GM12878 (cell line): Measurements from ENCODE around the gene C16orf96. TPM values are rescaled to one million over a fixed set of nuclear protein-coding genes. Genes with fewer than 3 reads are reported as not detected.

Source experiments
- CBFB ChIP-seq: IDR thresholded peaks from 2 replicates; pipeline ENCODE4 v1.6.1; 2016; ENCODE audit warnings: antibody characterized with exemption, low read depth
- E2F8 ChIP-seq: fragments of 450-650 bp; IDR thresholded peaks from 2 replicates; pipeline ENCODE4 v1.6.1; 2018; ENCODE audit warnings: mild to moderate bottlenecking, low read depth, moderate library complexity; ENCODE audit not compliant: partially characterized antibody
- MYB ChIP-seq: fragments of 150-350 bp; IDR thresholded peaks from 2 replicates; pipeline ENCODE4 v1.6.1; 2014; ENCODE audit warnings: mild to moderate bottlenecking, low read depth, low read length, borderline replicate concordance
- NRF1 ChIP-seq: conservative IDR thresholded peaks from 2 replicates; pipeline ENCODE4 v1.6.1; 2011; ENCODE audit warnings: mild to moderate bottlenecking, low read depth, low read length, improper control_type of control experiment
- SUZ12 ChIP-seq: fragments of 200-600 bp; sonication (generic); IDR thresholded peaks from one replicate; pipeline ENCODE4 v1.6.1; 2018; ENCODE audit warnings: antibody characterized with exemption, mild to moderate bottlenecking; ENCODE audit not compliant: unreplicated experiment
- TARDBP ChIP-seq: IDR thresholded peaks from 2 replicates; pipeline ENCODE4 v1.6.1; 2016; ENCODE audit warnings: borderline replicate concordance
- polyA plus RNA-seq, 11 experiments: library from polyadenylated mRNA; depleted of rRNA in 4 of 11; unstranded in 6 of 11; stranded (reverse) in 5 of 11; fragments of >200 nt; fragmentation: Nextera tagmentation in 4 of 11; fragmentation: Illumina TruSeq in 1 of 11; extraction: Ambion mirVana in 4 of 11; extraction: Trizol in 1 of 11; gene quantifications; 1 replicate in 1 of 11; 2 replicates in 10 of 11; pipeline versions ENCODE4 v1.2.1 to v1.2.3, GENCODE V29; 2011 to 2016; ENCODE audit warnings: inconsistent platforms in 2 of 11, missing spikeins in 2 of 11, low read depth in 1 of 11
- total RNA-seq, 4 experiments: library from RNA; depleted of rRNA in 3 of 4; stranded (reverse); fragments of >200 nt in 3 of 4; fragmentation: Illumina TruSeq in 1 of 4; extraction: Trizol in 1 of 4; gene quantifications; 2 replicates each; pipeline versions ENCODE4 v1.2.1 to v1.2.3, GENCODE V29; 2013 to 2021
- TF ChIP-seq, protein P1 (sequence below): fragments of 450-650 bp; IDR thresholded peaks from 2 replicates; pipeline ENCODE4 v1.6.1; 2016; ENCODE audit warnings: mild to moderate bottlenecking
- TF ChIP-seq, protein P2 (sequence below): fragments of 450-650 bp; formaldehyde crosslinking; IDR thresholded peaks from 2 replicates; pipeline ENCODE4 v1.4.0; 2022; ENCODE audit warnings: mild to moderate bottlenecking, moderate library complexity
- TF ChIP-seq, protein P3 (sequence below): fragments of 150-350 bp; IDR thresholded peaks from 2 replicates; pipeline ENCODE4 v1.6.1; 2014; ENCODE audit warnings: mild to moderate bottlenecking, low read depth, low read length

Gene C16orf96
- total and polyA plus RNA-seq, 10 of the 15 experiments (the other 5 are each of a cell fraction or from before 2014, with no cell fraction given) = 0.01 to 0.08 (median 0.01) TPM; not detected in 7

- TF ChIP-seq E2F8 (no peak), CBFB (no peak), SUZ12 (no peak), NRF1 (no peak), TARDBP (no peak), MYB (no peak)
- TF ChIP-seq, protein P1, sequence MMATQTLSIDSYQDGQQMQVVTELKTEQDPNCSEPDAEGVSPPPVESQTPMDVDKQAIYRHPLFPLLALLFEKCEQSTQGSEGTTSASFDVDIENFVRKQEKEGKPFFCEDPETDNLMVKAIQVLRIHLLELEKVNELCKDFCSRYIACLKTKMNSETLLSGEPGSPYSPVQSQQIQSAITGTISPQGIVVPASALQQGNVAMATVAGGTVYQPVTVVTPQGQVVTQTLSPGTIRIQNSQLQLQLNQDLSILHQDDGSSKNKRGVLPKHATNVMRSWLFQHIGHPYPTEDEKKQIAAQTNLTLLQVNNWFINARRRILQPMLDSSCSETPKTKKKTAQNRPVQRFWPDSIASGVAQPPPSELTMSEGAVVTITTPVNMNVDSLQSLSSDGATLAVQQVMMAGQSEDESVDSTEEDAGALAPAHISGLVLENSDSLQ = no peak
- TF ChIP-seq, protein P2, sequence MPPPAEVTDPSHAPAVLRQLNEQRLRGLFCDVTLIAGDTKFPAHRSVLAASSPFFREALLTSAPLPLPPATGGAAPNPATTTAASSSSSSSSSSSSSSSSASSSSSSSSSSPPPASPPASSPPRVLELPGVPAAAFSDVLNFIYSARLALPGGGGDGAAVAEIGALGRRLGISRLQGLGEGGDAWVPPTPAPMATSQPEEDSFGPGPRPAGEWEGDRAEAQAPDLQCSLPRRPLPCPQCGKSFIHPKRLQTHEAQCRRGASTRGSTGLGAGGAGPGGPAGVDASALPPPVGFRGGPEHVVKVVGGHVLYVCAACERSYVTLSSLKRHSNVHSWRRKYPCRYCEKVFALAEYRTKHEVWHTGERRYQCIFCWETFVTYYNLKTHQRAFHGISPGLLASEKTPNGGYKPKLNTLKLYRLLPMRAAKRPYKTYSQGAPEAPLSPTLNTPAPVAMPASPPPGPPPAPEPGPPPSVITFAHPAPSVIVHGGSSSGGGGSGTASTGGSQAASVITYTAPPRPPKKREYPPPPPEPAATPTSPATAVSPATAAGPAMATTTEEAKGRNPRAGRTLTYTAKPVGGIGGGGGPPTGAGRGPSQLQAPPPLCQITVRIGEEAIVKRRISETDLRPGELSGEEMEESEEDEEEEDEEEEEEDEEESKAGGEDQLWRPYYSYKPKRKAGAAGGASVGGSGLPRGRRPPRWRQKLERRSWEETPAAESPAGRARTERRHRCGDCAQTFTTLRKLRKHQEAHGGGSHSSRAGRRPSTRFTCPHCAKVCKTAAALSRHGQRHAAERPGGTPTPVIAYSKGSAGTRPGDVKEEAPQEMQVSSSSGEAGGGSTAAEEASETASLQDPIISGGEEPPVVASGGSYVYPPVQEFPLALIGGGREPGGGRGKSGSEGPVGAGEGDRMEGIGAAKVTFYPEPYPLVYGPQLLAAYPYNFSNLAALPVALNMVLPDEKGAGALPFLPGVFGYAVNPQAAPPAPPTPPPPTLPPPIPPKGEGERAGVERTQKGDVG = no peak
- TF ChIP-seq, protein P3, sequence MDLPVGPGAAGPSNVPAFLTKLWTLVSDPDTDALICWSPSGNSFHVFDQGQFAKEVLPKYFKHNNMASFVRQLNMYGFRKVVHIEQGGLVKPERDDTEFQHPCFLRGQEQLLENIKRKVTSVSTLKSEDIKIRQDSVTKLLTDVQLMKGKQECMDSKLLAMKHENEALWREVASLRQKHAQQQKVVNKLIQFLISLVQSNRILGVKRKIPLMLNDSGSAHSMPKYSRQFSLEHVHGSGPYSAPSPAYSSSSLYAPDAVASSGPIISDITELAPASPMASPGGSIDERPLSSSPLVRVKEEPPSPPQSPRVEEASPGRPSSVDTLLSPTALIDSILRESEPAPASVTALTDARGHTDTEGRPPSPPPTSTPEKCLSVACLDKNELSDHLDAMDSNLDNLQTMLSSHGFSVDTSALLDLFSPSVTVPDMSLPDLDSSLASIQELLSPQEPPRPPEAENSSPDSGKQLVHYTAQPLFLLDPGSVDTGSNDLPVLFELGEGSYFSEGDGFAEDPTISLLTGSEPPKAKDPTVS = no peak
Observed at GRCh38 chr16:4578961-4579530, 22.9 kb downstream of the C16orf96 start (continued).
